IMR-90 (cell line): ENCODE measurements around the gene VPS41. TPM values are rescaled to one million over a fixed set of nuclear protein-coding genes. Genes with fewer than 3 reads are reported as not detected.
A peak's percentile ranks its signal among the peaks of the same experiment; 100 is the strongest.

Experiments
- ATAC-seq: fragments of 200-7000 bp; cut with Tn5 transposase; 2 replicates; pipeline ENCODE4 v1.9.1; 2020; ENCODE audit warnings: low read depth, mild to moderate bottlenecking, moderate library complexity
- BruUV-seq: library from RNA; stranded (reverse); fragments of 400-500 nt; replicated peaks from 2 replicates; lab custom pipeline; 2021; lab: Mats Ljungman, UMichigan
- CTCF ChIA-PET: fragments of 300-600 bp; formaldehyde crosslinking; extraction: SDS; loops from one replicate; lab custom pipeline; 2021; ENCODE audit warnings: antibody characterized with exemption; lab: Yijun Ruan, JAX
- POLR2A ChIA-PET: fragments of 300-600 bp; sonication (Branson Sonifier 250); formaldehyde crosslinking; loops from one replicate; lab custom pipeline; 2022; ENCODE audit warnings: antibody characterized with exemption; ENCODE audit not compliant: unreplicated experiment; lab: Charles Lee
- DNase-seq: peaks from one replicate; pipeline ENCODE4 v3.0.0; 2013
- H2AFZ ChIP-seq: replicated peaks from 2 replicates; pipeline ENCODE3; 2013; ENCODE audit warnings: low read length, mild to moderate bottlenecking; ENCODE audit not compliant: poor library complexity
- H2AK5ac ChIP-seq: 2 replicates; pipeline ENCODE4 v1.6.1; 2013; ENCODE audit warnings: low read depth, low read length, inconsistent platforms
- H2AK9ac ChIP-seq: replicated peaks from 2 replicates; pipeline ENCODE3; 2013; ENCODE audit warnings: mild to moderate bottlenecking, low read depth, low read length, moderate library complexity; ENCODE audit not compliant: poor library complexity
- H2BK120ac ChIP-seq: 2 replicates; pipeline ENCODE4 v1.6.1; 2013; ENCODE audit warnings: low read depth, low read length, inconsistent platforms
- H2BK15ac ChIP-seq: 3 replicates; pipeline ENCODE4 v1.6.1; 2013; ENCODE audit warnings: low read depth, low read length, inconsistent platforms
- H2BK20ac ChIP-seq: 2 replicates; pipeline ENCODE4 v1.6.1; 2013; ENCODE audit warnings: low read depth, mild to moderate bottlenecking, inconsistent platforms, low read length, moderate library complexity
- H2BK5ac ChIP-seq: 2 replicates; pipeline ENCODE4 v1.6.1; 2013; ENCODE audit warnings: mild to moderate bottlenecking, low read depth, low read length, inconsistent platforms; ENCODE audit not compliant: poor library complexity, severe bottlenecking
- H3K14ac ChIP-seq: replicated peaks from 2 replicates; pipeline ENCODE4 v1.6.1; 2013; ENCODE audit warnings: low read depth, low read length, inconsistent platforms
- H3K18ac ChIP-seq: 2 replicates; pipeline ENCODE4 v1.6.1; 2013; ENCODE audit warnings: low read depth, low read length, control low read depth
- H3K23ac ChIP-seq: 2 replicates; pipeline ENCODE4 v1.6.1; 2013; ENCODE audit warnings: low read depth, low read length, inconsistent platforms
- H3K27ac ChIP-seq: 2 replicates; pipeline ENCODE4 v1.5.1; 2013; ENCODE audit warnings: mild to moderate bottlenecking, control low read depth, low read length; ENCODE audit not compliant: insufficient read depth
- H3K27me3 ChIP-seq: 2 replicates; pipeline ENCODE4 v1.6.1; 2013; ENCODE audit warnings: low read length; ENCODE audit not compliant: control insufficient read depth, insufficient read depth
- H3K36me3 ChIP-seq: 2 replicates; pipeline ENCODE4 v1.6.1; 2013; ENCODE audit warnings: low read length, mixed read lengths; ENCODE audit not compliant: control insufficient read depth, insufficient read depth
- H3K4ac ChIP-seq: 2 replicates; pipeline ENCODE4 v1.6.1; 2013; ENCODE audit warnings: low read depth, low read length, inconsistent platforms
- H3K4me1 ChIP-seq: 2 replicates; pipeline ENCODE4 v1.6.1; 2013; ENCODE audit warnings: low read length, mixed read lengths; ENCODE audit not compliant: control insufficient read depth, insufficient read depth
- H3K4me2 ChIP-seq: 2 replicates; pipeline ENCODE4 v1.6.1; 2013; ENCODE audit warnings: low read depth, mild to moderate bottlenecking, control low read depth, low read length, moderate library complexity
- H3K4me3 ChIP-seq: 2 replicates; pipeline ENCODE4 v1.5.1; 2013; ENCODE audit warnings: low read depth, mild to moderate bottlenecking, control low read depth, low read length, moderate library complexity; ENCODE audit not compliant: insufficient read depth
- H3K56ac ChIP-seq: 2 replicates; pipeline ENCODE4 v1.6.1; 2013; ENCODE audit warnings: low read length, inconsistent platforms; ENCODE audit not compliant: insufficient read depth; ENCODE audit errors: extremely low read depth
- H3K79me1 ChIP-seq, 2 experiments: 2 replicates each; pipeline ENCODE4 v1.6.1; 2013; ENCODE audit warnings: low read length in 2 of 2, inconsistent platforms in 1 of 2, low read depth in 1 of 2
- H3K9ac ChIP-seq: 2 replicates; pipeline ENCODE4 v1.6.1; 2013; ENCODE audit warnings: low read depth, low read length, control low read depth
- H3K9me1 ChIP-seq: 2 replicates; pipeline ENCODE4 v1.6.1; 2013; ENCODE audit warnings: low read length, inconsistent platforms; ENCODE audit not compliant: insufficient read depth
- H3K9me3 ChIP-seq: 2 replicates; pipeline ENCODE4 v1.6.1; 2013; ENCODE audit warnings: low read length; ENCODE audit not compliant: control insufficient read depth, insufficient read depth
- H4K20me1 ChIP-seq: 2 replicates; pipeline ENCODE4 v1.6.1; 2013; ENCODE audit warnings: low read length, inconsistent platforms; ENCODE audit not compliant: insufficient read depth
- H4K5ac ChIP-seq: 2 replicates; pipeline ENCODE4 v1.6.1; 2013; ENCODE audit warnings: mild to moderate bottlenecking, low read depth, low read length, control low read depth
- H4K8ac ChIP-seq, 2 experiments: 2 replicates each; pipeline ENCODE4 v1.6.1; 2013; ENCODE audit warnings: low read depth in 2 of 2, low read length in 2 of 2, control low read depth in 1 of 2, inconsistent platforms in 1 of 2
- H4K91ac ChIP-seq: 2 replicates; pipeline ENCODE4 v1.6.1; 2013; ENCODE audit warnings: low read depth, low read length, inconsistent platforms; ENCODE audit not compliant: insufficient read depth
- BHLHE40 ChIP-seq: fragments of 150-350 bp; IDR thresholded peaks from 2 replicates; pipeline ENCODE4 v1.6.1; 2016; ENCODE audit warnings: mild to moderate bottlenecking, low read depth, low read length
- CEBPB ChIP-seq: IDR thresholded peaks from 2 replicates; pipeline ENCODE4 v1.6.1; 2012; ENCODE audit warnings: low read depth, low read length, improper control_type of control experiment
- FOS ChIP-seq: fragments of 150-350 bp; IDR thresholded peaks from 2 replicates; pipeline ENCODE4 v1.6.1; 2016; ENCODE audit warnings: low read depth, low read length
- MAZ ChIP-seq: IDR thresholded peaks from 2 replicates; pipeline ENCODE4 v1.6.1; 2012; ENCODE audit warnings: low read depth, mild to moderate bottlenecking, low read length, improper control_type of control experiment, moderate library complexity, borderline replicate concordance
- MXI1 ChIP-seq: IDR thresholded peaks from 2 replicates; pipeline ENCODE4 v1.6.1; 2012; ENCODE audit warnings: low read depth, mild to moderate bottlenecking, low read length, moderate library complexity, borderline replicate concordance
- NFE2L2 ChIP-seq: fragments of 150-350 bp; IDR thresholded peaks from 2 replicates; pipeline ENCODE4 v1.6.1; 2016; ENCODE audit warnings: low read depth, mild to moderate bottlenecking, low read length
- POLR2A ChIP-seq: IDR thresholded peaks from 2 replicates; pipeline ENCODE4 v1.6.1; 2012; ENCODE audit warnings: mild to moderate bottlenecking, low read depth, low read length
- RCOR1 ChIP-seq: IDR thresholded peaks from 2 replicates; pipeline ENCODE4 v1.6.1; 2012; ENCODE audit warnings: mild to moderate bottlenecking, low read length, improper control_type of control experiment; ENCODE audit not compliant: insufficient replicate concordance
- RFX5 ChIP-seq: IDR thresholded peaks from 2 replicates; pipeline ENCODE4 v1.8.0; 2012; ENCODE audit warnings: low read depth, mild to moderate bottlenecking, low read length, moderate library complexity
- SMC3 ChIP-seq: fragments of 150-350 bp; IDR thresholded peaks from 2 replicates; pipeline ENCODE4 v1.6.1; 2016; ENCODE audit warnings: low read depth, mild to moderate bottlenecking, antibody characterized with exemption, low read length, moderate library complexity
- WGBS, 2 experiments: methylation state at CpG; one replicate each; pipeline versions ENCODE4 v1.1.5 to v1.1.7; 2013; ENCODE audit warnings: missing lambda C conversion rate in 2 of 2; ENCODE audit not compliant: insufficient read length in 1 of 2; ENCODE audit errors: extremely low coverage in 2 of 2; 5-methylcytosine and 5-hydroxymethylcytosine counted together
- dilution Hi-C: fragments of 300-500 bp; cut with HindIII; formaldehyde crosslinking; loops from one replicate; pipeline ENCODE4 v1.14.3; 2018; ENCODE audit warnings: low sequenced_read_pairs; ENCODE audit not compliant: unreplicated experiment
- in situ Hi-C: fragments of 300-500 bp; cut with MboI; formaldehyde crosslinking; loops from 3 replicates; pipeline ENCODE4 v1.14.3; 2019; ENCODE audit warnings: low sequenced_read_pairs, inconsistent platforms, mixed read lengths
- intact Hi-C: fragments of 100-400 bp; cut with micrococcal nuclease; formaldehyde crosslinking; loops from 2 replicates; pipeline ENCODE4 v1.10.0; 2022
- polyA plus RNA-seq, 3 experiments: library from polyadenylated mRNA; depleted of rRNA; stranded (reverse); fragments of >200 nt; gene quantifications; 2 replicates each; pipeline ENCODE4 v1.2.3, GENCODE V29; 2012; ENCODE audit warnings: low replicate concordance in 1 of 3
- total RNA-seq: library from RNA; depleted of rRNA; stranded (reverse); fragments of >200 nt; gene quantifications from 2 replicates; pipeline ENCODE4 v1.2.3, GENCODE V29; 2012
- TF ChIP-seq, protein P1 (sequence below): fragments of 150-350 bp; IDR thresholded peaks from 2 replicates; pipeline ENCODE4 v1.6.1; 2017; ENCODE audit warnings: mild to moderate bottlenecking, antibody characterized with exemption, low read length, low read depth

The VPS41 gene
- total and polyA plus RNA-seq, 2 of the 4 experiments (the other 2 are of a cell fraction) = 16.0 to 28.0 TPM

DNA sequence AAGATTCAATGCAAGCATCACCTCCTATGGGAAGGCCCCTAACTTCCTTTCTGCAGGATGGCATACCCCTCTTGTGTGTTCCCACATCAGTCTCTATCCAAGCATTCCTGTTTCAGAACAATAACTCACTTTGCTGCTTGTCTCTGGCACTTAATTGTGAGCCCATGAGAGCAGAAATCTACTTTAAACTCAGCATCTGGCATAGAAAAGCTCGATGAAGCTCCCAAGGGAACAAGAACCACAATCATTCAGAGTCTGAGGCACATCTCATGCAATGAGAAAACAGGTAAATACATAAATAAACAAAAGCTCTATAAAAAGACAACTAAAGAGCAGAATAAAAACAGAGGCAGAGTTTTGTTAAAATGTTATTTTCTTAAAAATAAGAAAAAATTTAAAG lies 66.2 kb downstream of the VPS41 start:
- Histone ChIP-seq H3K4me2 (no peak overlapping the region), H3K9me3 (no peaks in the 10 kb centered on the region), H3K4ac (0 out of 2 replicates have a peak overlapping the region, but pooled peaks have one; percentile 34), H2BK5ac (no peak overlapping the region), H2BK120ac (no peak overlapping the region), H4K8ac (no peak overlapping the region), H3K56ac (no peak overlapping the region), H3K27me3 (no peaks in the 10 kb centered on the region), H3K36me3 (no peaks in the 10 kb centered on the region), H4K91ac (no peak overlapping the region), H2AK9ac (no peak overlapping the region), H3K4me1 (peaks cover 11% of the 10 kb centered on the region), H2AK5ac (no peak overlapping the region), H3K27ac (no peak overlapping the region), H3K14ac (no peak overlapping the region), H3K4me3 (no peak overlapping the region), H2BK20ac (no peak overlapping the region), H3K9ac (no peak overlapping the region), H2AFZ (no peak overlapping the region), H3K18ac (peak overlapping the region; percentile 1; the same call in 1 of the 2 replicates), H4K20me1 (no peaks in the 10 kb centered on the region; the same call in 1 of the 2 replicates), H4K5ac (no peak overlapping the region), H3K9me1 (peaks cover 3% of the 10 kb centered on the region; the same call in 1 of the 2 replicates), H3K23ac (no peak overlapping the region), H2BK15ac (no peak overlapping the region), H3K79me1 (peaks cover 15 to 19% of the 10 kb centered on the region in 2 experiments)
- dilution Hi-C loops = no loop called here
- BruUV-seq = no TSS peak
- POLR2A ChIA-PET = no interaction called here
- no peak for TF ChIP-seq CEBPB
- no peak for TF ChIP-seq FOS
- TF ChIP-seq, protein P1, sequence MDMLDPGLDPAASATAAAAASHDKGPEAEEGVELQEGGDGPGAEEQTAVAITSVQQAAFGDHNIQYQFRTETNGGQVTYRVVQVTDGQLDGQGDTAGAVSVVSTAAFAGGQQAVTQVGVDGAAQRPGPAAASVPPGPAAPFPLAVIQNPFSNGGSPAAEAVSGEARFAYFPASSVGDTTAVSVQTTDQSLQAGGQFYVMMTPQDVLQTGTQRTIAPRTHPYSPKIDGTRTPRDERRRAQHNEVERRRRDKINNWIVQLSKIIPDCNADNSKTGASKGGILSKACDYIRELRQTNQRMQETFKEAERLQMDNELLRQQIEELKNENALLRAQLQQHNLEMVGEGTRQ = no peak
- no peak for TF ChIP-seq POLR2A
- no peak for TF ChIP-seq BHLHE40
- TF ChIP-seq RFX5 = no peak
- TF ChIP-seq NFE2L2 = no peak
- no peak for TF ChIP-seq RCOR1
- TF ChIP-seq MXI1 = no peak
- TF ChIP-seq MAZ = no peak
- TF ChIP-seq SMC3 = no peak
- WGBS, 2 experiments = no CpG with 5 or more reads among the region's 1 CpG
- no peak for DNase-seq
- CTCF ChIA-PET = interaction anchor here (0.6 kb wide), 1 partner anchor 700 kb away, joined by 3 read pairs; no protein-coding TSS in a partner anchor
- ATAC-seq = no peak
- intact Hi-C loops = no loop called here
- in situ Hi-C loops = loop anchor here (25.0 kb wide), 1 partner anchor 895 kb away; no protein-coding TSS in a partner anchor
